Measurements from ENCODE around the gene SLFN14.
"Not testable (repeated sequence)": the region's sequence is repeated elsewhere in the genome, so short reads cannot be mapped to it uniquely, and the experiment has no call there.

The SLFN14 gene

DNA sequence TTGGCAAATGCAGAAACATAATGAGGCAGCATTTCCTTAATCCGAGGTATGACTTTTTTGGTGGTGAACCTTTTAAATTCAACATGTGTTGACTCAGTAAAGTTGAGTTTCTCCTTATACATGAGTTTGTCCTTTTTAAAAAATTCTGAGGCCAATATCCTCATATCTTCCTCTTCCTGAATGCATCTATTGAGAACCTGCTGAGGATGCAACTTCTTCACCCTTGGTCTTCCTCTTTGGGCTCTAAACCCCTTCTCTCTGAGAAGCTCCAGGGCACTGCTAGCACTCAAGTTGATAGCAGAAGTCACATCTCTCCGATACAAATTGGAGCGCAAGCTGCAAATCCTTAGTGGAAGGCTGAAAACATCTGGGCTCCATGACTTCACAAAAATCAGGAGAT, 3.3 kb downstream of the SLFN14 start:
- no peak for DNase-seq

DNA sequence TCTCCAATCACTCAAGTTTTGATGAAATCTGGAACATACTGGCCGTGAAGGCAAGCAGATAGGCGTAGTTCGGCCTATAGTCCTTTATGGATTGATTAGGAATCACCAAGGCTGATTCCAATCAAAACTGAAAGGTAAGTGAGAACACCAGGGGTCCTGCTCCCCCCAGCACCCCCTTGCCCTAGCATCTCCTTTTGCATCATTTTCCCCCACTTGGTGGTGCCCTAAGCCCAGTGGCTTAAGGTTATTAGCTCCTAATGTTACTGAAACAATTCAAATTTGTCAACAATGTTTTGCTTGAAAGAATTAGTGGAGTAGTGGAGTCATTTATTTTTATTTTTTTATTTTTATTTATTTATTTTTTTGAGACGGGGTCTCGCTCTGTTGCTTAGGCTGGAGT, 4.9 kb downstream of the SLFN14 start:
- peak; percentile 11 for DNase-seq

DNA sequence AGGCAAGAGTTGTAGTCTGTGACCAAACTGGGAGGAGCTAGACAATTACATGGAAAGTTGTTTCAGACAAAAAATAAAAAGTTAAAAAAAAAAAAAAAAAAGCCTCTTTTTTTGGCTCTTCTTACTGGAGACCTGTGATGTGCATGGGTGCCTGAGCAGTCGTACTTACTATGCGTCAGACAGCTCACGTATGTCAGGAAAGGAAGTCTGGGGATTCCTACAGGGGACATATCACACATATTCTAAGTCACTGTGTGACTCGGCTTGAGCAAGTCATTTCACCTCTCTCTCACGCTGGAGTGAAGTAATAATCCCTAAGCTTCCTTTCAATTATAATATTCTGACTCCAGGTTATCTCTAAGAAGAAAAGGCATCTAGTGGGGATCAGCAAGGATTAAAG, 6.0 kb downstream of the SLFN14 start:
- no peak for DNase-seq

DNA sequence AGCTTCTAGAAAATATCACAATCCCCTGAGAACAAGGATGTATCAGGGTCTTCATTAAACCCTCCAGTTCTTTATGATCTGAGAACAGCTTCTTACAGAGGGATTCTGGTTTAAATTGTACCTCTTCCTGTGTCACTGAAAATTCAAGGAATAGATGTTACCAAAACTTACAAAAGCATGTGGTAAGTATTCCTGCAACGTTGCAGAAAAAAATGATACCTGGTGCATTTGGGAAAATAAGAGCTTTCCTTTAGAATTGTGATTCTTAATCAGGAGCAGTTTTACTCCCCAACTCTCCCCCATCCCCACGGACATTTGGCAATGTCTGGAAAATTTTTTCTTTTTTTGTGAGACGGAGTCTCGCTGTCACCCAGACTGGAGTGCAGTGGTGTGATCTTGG, 7.3 kb downstream of the SLFN14 start:
- DNase-seq = no peak

DNA sequence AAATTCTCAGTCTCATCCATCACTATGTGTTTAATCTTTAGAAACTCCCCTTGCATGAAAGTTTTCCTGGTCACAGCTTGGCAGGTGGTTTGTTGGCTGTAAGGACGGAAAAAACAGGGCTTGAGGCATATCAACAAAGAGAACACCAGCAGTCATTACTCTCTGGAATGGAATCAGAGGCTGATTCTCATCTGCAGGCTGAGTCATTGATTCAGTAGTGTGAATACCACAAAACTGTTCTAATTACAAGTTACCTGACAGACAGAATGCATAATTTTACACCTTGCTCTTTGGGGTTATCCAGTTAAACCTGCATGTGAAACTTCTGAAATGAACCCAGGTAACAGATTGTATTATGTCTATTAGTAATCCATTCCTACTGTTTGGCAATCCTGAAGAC, 11.6 kb downstream of the SLFN14 start:
- DNase-seq = no peak

DNA sequence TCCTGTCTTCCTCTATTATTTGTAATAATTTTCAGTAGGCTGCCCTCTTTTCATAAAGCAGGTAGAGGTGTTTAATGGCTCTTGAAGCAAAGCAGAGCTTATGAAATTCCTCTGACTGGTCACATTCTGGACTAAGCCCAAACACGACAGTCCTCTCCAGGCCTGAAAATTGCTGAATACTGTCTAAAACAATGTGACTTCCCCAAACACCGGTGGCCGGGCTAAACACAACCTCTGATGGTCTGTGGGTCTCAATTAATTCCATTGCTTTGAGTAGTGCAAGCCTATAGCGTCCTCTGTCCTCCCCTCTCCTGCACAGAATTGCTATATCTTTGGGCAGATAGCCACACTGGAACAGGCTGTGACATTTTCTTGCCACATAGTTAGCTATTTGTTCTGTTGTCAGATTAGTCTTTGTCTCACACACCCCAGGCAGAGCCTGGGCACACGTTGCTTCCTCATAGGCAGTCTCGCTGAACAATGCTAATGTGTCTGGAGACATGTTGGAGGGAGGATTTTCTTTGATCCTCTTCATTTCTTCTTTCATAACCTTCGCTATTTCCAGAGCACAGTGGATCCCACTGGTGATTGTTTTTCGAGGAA, 12.3 kb downstream of the SLFN14 start:
- DNase-seq = no peak

DNA sequence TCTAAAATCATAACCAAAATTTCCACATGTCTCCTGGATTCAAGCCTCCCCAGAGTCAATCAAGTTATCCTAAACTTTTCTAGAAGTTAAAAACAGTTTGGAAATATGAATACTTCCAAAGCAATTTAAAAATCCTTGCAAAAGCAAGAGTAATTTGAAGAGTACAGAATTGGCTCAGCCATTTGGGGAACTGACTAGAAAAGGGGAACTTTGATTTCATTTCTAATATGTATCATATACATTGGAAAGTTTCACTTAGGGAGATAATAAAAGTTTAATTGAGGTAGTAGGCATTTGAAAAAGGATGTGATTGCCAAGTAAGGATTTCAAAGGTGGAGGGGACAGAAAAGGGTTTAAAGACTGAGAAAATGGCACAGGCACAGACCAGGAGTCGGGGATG, 14.1 kb downstream of the SLFN14 start:
- no peak for DNase-seq

DNA sequence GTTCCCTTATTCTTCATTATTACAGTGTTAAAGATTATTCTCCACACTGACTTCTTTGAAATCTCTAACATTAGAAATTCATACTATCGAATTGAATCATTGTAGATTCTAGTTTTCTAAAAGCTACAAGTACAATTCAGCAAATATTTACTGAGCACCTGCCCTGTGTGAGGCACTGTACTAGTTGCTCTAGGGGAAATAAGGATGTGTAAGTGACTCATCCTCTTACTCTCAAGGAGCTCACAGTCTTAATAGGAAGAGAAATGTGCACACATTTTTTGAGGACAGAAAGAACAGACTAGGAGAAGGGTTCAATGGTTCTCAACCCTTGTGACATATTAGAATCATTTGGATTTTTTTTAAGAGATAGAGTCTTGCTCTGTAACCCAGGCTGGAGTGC, 15.5 kb downstream of the SLFN14 start:
- no peak for DNase-seq

DNA sequence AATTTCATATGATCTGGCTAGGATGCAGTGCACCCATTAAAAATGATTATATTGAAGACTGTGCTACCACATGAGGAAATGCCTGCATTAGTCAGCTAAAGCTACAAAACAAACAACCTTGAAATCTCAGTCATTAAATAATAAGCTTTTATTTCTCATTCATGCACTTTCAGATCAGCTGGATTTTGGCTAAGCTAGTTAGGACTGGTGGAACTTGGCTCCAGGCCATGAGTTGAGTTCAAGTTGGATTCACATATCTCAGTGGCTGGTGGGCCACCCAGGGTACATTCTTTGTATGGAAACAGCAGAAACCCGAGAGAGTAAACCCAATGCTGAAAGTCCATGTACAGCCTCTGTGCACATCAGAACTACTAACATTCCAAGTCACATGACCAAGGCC, 16.8 kb downstream of the SLFN14 start:
- no peak for DNase-seq

DNA sequence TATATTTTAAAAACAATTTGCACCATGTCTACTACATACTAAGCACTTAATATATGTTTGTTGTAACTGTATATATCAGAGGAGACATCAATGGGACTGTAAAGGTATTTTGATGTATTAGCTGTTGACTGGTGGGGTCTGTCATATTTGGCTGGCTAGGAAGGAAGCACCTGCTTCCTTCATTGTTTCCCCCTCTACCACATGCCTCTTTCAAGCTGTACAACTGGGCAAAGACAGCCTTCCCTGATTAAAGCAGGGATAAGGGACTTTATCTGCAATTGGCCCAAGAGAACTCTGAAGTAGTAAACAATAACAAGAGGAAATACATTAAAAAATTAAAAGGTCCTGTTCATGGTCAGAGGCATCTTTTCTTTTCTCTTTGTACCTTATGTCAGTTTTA, 17.6 kb downstream of the SLFN14 start:
- no peak for DNase-seq

DNA sequence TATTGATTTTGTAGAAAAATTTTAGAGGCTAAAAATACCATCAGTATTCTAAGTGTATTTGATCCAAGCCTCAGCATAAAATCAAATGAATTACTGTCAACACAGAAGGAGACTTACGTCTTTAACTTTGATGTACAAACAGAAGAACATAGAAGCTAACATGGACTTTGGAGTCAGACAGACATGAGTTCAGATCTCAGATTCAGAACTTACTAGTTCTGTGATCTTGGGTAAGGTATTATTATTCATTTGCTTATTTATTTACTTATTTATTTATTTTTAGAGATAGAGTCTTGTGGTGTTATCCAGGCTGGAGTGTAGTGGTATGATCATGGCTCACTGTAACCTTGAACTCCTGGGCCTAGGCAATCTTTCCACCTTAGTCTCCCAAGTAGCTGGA, 19.2 kb downstream of the SLFN14 start:
- DNase-seq = no peak

DNA sequence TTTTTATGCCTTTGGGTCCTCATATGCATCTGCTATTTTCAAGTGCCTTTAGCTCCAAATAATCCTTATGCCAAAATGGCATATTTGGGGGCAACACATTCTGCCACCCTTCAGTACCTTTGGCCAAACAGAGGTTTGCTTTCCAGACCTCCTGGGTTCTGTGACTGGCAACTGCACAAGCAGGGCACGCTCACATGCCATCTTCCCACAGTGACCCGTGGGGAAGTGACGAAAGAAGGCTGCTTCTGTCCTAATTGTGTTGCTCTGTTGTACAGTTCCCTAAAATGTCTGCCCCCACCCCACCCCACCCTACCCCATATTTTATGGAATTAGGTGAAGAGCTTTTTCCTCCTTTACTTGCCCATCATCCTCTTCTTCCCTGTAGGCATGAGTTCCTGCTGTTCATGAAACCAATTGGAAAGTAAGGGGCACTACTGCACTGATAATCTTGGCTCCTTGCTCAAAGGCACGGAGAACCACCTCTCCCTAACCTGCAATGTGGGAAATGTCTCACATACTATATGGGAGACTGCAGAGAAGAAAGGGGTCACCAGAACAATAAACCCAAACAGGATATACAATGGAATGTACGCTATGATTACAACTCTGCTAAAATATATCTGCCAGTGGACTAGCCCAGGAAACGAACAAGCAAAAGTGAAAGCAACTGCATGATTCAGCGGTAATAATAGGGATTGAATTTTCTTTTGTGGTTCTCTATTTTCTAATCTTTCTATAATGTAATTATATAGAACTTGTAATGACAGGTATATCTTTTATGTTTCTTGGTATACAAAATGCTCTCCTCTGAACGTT, 19.8 kb downstream of the SLFN14 start:
- DNase-seq = peak; percentile 62

DNA sequence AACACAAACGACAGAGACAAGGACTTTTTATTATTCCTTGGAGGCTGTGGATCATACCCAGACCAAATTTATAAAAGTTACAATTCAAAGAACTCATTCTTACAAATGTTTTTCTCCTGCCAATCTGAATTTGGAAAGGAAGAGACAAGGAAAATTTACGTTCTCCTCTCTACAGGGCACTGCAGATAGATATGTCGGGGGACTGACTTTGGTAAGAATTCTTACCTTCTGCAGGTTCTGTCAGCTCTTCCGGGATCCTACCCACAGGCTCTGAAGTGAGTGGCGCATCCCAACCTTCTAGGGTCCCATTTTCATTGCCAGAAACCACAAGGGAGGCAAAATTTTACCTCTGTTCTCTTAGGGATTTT, 21.0 kb downstream of the SLFN14 start:
- DNase-seq = no peak

DNA sequence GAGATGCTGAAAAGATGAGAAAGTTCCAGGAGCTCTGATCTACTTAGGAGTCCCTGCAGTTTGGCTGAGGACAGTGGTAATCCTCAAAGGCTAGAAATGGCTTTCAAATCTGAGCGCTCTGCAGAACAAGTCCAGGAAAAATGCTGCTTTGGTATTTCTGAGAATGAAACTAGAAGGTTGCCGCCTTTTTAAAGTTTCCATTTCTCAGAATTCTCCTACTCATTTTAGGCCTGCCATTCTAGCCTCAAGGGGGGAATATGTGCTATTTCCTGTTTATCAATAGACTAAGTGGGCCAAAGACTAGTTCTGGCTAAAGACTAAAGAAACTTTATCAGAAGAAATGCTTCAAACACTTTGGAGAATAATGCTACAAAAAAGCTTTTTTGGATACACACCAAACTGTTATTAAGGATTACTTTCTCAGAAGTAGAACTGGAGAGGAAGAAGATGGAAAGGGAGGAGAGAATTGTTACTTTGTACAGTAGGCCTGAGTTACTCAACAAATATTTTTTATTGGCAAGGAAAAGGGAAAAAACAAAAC, 22.9 kb downstream of the SLFN14 start, which contains the start of gene SLFN12L:
Gene SLFN12L, minus strand, starts transcription at position 78 of the 541 bp plus-strand sequence. CDS start 15,314 bp downstream, outside the sequence.
- peak; percentile 17 for DNase-seq

DNA sequence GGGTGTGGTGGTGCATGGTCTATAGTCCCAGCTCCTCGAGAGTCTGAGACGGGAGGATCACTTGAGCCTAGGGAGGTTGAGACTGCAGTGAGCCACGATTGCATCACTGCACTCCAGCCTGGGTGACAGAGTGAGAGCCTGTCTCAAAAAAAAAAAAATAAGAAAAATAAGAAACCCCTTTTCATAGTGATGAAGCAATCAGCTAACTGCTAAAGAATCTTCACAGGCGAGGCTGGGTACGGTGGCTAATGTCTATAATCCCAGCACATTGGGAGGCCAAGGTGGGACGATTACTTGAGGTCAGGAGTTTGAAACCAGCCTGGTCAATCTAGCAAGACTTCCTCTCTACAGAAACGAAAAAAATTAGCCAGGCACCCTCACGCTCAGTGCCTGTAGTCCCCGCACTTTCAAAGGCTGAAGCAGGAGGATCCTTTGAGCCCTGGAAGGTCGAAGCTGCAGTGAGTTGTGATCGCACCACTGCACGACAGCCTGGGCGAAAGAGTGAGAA, 23.9 kb downstream of the SLFN14 start:
- peak; percentile 63 for DNase-seq

DNA sequence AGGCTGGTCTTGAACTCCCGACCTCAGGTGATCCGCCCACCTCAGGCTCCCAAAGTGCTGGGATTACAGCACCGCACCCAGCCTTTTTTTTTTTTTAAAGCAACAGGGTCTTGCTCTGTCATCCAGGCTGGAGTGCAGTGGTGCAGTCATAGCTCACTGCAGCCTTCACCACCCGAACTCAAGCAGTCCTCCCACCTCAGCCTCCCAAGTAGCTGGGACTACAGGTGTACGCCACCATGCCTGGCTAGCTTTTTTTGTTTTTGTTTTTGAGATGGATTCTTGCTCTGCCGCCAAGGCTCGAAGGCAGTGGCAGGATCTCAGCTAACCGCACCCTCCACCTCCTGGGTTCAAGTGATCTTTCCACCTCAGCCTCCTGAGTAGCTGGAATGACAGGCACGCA, 25.2 kb downstream of the SLFN14 start:
- DNase-seq = peak; percentile 23

DNA sequence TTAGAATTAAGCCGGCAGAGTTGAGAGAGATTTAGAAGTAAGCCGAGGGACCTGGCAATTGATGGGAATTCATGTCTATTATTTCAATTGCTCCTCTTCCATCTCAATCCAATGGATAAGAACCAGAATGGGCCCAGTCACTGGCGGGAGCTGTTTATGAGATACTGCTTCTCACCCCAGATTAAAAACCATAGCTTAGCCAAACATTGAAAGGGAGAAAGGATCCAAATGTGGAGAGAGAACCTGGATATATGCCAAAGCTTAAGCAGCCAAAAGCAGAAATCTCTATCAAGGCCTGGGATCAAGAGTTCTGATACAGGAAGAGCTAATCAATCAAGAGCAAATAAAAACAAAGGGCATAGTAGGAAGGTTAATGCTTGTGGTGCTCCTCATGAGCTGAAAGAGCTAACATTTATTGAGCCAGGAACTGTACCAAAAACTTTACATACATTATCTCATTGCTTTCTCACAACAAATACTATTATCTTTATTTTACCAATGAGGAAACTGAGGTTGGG, 26.0 kb downstream of the SLFN14 start:
- no peak for DNase-seq

DNA sequence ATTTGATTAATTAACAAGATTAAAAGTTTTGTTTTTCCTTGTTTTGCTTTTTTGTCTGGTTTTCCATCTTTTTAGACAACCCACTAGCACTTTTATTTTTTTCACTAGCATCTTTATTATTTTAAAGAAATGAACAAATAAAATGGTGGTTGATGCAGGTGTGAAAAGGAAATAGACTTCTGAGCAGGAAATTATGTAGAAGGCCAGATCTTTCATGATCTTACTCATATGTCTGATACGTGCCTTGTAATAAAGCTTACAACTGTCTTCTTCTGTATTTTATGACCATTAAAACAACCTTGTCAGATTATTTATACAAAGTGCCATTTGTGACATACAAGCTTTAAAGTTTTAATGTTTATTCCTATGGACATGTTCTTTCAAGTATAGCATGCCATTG, 29.5 kb downstream of the SLFN14 start:
- DNase-seq = no peak

DNA sequence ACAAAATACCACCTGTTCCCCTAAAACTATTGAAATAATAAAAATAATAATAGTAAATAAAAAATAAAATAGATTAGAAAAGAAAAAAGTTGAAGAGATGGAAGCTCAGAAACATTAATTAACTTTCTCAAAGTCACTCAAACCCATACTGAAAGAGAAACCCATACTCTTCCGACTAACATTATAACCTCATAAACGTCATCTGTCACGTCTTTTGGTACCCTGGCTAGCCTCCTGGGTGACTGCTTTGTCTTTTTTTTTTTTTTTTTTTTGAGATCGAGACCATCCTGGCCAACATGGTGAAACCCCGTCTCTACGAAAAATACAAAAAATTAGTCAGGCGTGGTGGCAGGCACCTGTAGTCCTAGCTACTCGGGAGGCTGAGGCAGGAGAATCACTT, 30.8 kb downstream of the SLFN14 start:
- DNase-seq = no peak

DNA sequence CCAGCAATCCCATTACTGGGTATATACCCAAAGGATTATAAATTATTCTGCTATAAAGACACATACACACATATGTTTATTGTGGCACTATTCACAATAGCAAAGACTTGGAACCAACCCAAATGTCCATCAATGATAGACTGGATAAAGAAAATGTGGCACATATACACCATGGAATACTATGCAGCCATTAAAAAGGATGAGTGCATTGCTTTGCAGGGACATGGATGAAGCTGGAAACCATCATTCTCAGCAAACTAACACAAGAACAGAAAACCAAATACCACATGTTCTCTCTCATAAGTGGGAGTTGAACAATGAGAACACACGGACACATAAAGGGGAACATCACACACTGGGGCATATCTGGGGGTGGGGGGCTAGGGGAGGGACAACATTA, 31.3 kb downstream of the SLFN14 start:
- DNase-seq = not testable (repeated sequence)

DNA sequence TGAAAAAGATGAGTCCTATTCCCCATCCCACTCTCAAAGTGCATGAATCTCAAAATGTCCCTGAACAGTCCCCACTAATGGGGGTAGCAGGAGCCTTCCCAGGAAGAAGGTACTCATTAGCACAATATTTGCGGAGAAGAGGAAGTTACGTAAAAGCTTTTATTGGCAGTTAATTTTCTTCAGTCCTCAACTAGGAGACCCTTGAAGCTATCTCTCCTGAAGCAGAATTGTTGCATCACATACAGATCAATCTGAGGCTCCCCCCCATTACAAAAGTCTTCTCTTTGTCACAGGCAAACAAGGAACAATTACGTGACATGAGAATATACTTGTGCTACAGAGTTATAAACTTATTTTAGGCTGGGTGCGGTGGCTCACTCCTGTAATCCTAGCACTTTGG, 37.3 kb downstream of the SLFN14 start:
- no peak for DNase-seq

DNA sequence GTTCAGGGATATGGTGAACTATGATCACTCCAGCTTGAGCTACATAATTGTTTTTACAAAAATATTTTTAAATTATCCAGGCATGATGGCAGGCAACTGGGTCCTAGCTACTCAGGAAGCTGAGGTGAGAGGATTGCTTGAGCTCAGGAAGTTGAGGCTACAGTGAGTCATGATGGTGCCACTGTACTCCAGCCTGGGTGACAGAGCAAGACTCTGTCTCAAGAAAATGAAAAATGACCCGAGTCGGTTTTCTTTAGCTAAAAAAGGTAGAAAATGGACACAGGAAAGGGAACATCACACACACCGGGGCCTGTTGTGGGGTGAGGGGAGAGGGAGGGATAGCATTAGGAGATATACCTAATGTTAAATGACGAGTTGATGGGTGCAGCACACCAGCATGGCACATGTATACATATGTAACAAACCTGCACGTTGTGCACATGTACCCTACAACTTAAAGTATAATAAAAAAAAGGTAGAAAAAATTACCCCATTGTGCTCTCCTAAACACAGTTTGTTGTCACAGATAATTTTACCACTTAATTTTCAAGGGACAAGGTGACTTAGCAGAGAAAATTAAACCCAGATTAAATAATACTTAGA, 38.9 kb downstream of the SLFN14 start:
- DNase-seq = peak; percentile 69

DNA sequence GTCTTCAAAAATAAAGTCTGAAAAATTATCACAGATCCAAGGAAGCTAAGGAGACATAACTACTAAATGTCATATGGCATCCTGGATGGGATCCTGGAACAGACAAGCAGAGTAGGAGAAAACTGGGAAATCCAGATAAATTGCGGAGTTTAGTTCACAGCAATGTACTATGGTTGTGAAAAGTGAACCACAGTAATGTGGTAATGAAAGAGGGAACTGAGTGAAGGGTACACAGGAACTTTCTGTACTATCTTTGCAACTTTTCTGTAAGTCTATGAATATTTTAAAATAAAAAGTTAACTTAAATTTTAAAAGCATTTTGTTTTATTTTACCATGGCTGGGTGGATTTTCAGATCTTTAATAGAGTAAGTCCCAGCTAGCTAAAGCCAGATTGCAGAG, 39.5 kb downstream of the SLFN14 start:
- DNase-seq = no peak

Measured in CD4-positive, alpha-beta T cell treated with Interleukin-17A for 4 hours (primary cell).